ENCODE data around the gene SOAT2. TPM values are rescaled to one million over a fixed set of nuclear protein-coding genes. Genes with fewer than 3 reads are reported as not detected.

SOAT2 gene
- total RNA-seq, 4 donors from 2014 or later = 0.41 TPM; not detected in 3

DNA sequence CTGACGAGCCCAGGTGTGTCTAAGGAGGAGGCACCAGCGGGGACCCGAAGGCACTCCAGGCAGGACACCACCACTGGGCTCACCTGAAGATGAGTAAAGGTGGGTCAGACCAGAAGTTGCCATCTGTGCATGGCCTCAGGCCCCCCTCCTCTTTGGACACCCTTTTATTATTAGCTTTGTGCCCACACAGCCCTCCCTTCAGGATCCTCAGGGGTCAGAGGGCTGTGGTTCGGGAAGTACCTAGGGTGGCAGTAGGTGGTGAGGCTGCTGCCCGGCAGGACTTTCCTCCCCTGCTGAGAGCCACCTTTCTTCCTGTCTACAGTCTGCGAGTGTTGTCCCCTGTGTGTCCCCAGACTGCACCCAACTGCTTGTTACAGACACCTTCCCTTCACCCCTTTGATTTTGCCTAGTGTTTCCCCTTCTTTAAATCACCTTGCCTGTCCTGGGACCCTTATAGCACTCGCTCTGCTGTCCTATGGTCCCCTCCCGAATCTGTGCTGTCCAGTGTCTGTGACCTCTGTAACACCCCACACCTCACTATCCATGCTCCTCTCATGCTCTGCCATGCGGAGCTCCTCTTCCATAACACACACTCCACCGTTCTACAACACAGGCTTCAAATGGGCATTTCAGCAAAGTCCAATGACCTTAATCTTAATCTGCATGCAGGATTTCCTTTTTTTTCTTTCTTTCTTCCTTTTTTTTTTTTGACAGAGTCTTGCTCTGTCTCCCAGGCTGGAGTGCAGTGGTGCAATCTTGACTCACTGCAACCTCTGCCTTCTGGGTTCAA is 25.7 kb downstream of the SOAT2 start:
- in situ Hi-C loops (cut with MboI; ENCODE audit: low pct_ligation_motif_present in 1 of 4, low pct_unique_long_range_greater_than_20kb in 1 of 4, low sequenced_read_pairs in 3 of 4) = no loop called here
- no peak for TF ChIP-seq POLR2A (IDR thresholded peaks at IDR 0.05)
- TF ChIP-seq, protein P1, sequence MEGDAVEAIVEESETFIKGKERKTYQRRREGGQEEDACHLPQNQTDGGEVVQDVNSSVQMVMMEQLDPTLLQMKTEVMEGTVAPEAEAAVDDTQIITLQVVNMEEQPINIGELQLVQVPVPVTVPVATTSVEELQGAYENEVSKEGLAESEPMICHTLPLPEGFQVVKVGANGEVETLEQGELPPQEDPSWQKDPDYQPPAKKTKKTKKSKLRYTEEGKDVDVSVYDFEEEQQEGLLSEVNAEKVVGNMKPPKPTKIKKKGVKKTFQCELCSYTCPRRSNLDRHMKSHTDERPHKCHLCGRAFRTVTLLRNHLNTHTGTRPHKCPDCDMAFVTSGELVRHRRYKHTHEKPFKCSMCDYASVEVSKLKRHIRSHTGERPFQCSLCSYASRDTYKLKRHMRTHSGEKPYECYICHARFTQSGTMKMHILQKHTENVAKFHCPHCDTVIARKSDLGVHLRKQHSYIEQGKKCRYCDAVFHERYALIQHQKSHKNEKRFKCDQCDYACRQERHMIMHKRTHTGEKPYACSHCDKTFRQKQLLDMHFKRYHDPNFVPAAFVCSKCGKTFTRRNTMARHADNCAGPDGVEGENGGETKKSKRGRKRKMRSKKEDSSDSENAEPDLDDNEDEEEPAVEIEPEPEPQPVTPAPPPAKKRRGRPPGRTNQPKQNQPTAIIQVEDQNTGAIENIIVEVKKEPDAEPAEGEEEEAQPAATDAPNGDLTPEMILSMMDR (IDR thresholded peaks at IDR 0.05) = no peak
- no peak for TF ChIP-seq EP300 (IDR thresholded peaks at IDR 0.05; ENCODE audit: low read depth)
- no peak for TF ChIP-seq POLR2AphosphoS5 (IDR thresholded peaks at IDR 0.05)
- no peaks in the 10 kb centered on the region for H3K27me3 ChIP-seq
- H3K4me1 ChIP-seq = no peaks in the 10 kb centered on the region
- 76 to 81% methylated on average over 5 to 10 of the region's 10 CpGs for WGBS, 2 donors (ENCODE audit: low coverage in 1 of 2)
- H3K36me3 ChIP-seq = no peaks in the 10 kb centered on the region
- H3K4me3 ChIP-seq = no peak overlapping the region
- no peak for DNase-seq
- intact Hi-C loops (cut with DNase I; ENCODE audit: low total_unique reads) = no loop called here
- no peak overlapping the region for H3K27ac ChIP-seq
- no peaks in the 10 kb centered on the region for H3K9me3 ChIP-seq

DNA sequence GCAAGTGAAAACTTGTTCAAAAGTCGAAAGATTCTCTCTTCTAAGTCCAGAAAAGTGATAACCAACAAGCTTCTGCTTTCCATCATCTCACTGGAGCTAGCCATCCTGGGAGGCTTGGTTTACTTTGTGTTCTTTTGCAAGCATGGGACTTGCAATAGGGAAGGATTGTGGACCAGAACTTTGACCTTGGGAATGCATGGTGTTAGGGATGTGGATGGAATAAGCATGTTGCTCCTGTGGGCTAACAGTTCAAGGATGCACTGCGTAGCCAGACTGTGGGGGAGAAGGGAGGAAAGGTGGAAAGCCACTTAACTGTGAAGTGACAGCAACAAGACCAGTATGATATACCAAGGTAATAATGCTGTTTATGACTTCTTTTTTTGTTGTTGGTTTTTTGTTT is 28.6 kb downstream of the SOAT2 start:
- Histone ChIP-seq H3K9me3 (peaks cover 0 to 4% of the 10 kb centered on the region in 2 donors), H3K4me1 (no peaks in the 10 kb centered on the region), H3K27ac (no peak overlapping the region), H3K36me3 (no peaks in the 10 kb centered on the region), H3K27me3 (no peaks in the 10 kb centered on the region), H3K4me3 (no peak overlapping the region)
- intact Hi-C loops (cut with DNase I; ENCODE audit: low total_unique reads) (no loop called here), in situ Hi-C loops (cut with MboI; ENCODE audit: low pct_ligation_motif_present in 1 of 4, low pct_unique_long_range_greater_than_20kb in 1 of 4, low sequenced_read_pairs in 3 of 4) (no loop called here)
- TF ChIP-seq, protein P1 (IDR thresholded peaks at IDR 0.05) = no peak
- TF ChIP-seq EP300 (IDR thresholded peaks at IDR 0.05; ENCODE audit: low read depth) = no peak
- TF ChIP-seq POLR2A (IDR thresholded peaks at IDR 0.05) = no peak
- no peak for TF ChIP-seq POLR2AphosphoS5 (IDR thresholded peaks at IDR 0.05)
- 74 to 91% methylated on average over 2 of the region's 2 CpGs for WGBS, 2 donors (ENCODE audit: low coverage in 1 of 2)
- DNase-seq = no peak

DNA sequence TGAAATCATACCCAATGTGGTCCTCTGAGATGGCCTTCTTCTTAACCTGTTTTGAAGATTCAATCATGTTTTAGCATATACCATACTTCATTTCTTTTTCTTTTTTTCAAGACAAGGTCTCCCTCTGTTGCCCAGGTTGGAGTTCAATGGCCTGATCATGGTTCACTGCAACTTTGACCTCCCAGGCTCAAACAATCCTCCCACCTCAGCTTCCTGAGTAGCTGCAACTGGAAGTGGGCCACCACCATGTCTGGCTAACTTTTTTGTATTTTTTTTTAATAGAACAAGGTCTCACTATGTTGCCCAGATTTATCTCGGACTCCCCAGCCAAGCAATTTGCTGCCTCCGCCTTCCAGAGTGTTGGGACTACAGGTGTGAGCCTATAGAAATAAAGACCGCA is 30.4 kb downstream of the SOAT2 start:
- in situ Hi-C loops (cut with MboI; ENCODE audit: low pct_ligation_motif_present in 1 of 4, low pct_unique_long_range_greater_than_20kb in 1 of 4, low sequenced_read_pairs in 3 of 4) = no loop called here
- 68 to 75% methylated on average over 3 of the region's 3 CpGs for WGBS, 2 donors (ENCODE audit: low coverage in 1 of 2)
- no peak overlapping the region for H3K4me3 ChIP-seq
- no peak overlapping the region for H3K27ac ChIP-seq
- no peak for DNase-seq
- H3K9me3 ChIP-seq = peaks cover 0 to 4% of the 10 kb centered on the region in 2 donors
- intact Hi-C loops (cut with DNase I; ENCODE audit: low total_unique reads) = no loop called here
- no peaks in the 10 kb centered on the region for H3K27me3 ChIP-seq
- no peaks in the 10 kb centered on the region for H3K36me3 ChIP-seq
- H3K4me1 ChIP-seq = no peaks in the 10 kb centered on the region
- TF ChIP-seq, protein P1 (IDR thresholded peaks at IDR 0.05) = no peak
- TF ChIP-seq POLR2A (IDR thresholded peaks at IDR 0.05) (no peak), EP300 (IDR thresholded peaks at IDR 0.05; ENCODE audit: low read depth) (no peak), POLR2AphosphoS5 (IDR thresholded peaks at IDR 0.05) (no peak)

DNA sequence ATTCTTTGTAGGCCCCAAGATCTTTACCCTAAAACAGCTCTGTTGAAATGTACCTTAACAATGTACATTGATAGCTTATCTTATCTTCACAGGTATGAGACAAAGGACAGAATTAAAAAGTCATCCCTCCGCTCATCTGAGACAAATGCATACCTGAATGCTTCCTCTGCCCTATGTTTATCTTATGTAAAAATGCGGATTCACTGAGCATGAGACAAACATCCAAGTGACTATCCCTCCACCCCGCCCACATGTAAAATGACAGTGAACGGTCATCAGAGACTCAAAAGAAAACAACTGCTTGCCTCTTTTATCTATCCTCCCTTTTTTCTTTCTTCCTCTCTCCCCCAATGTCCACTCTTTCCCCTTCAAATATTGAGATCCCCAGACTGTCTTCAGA is 40.1 kb downstream of the SOAT2 start:
- Histone ChIP-seq H3K36me3 (no peaks in the 10 kb centered on the region), H3K4me1 (no peaks in the 10 kb centered on the region), H3K27ac (no peak overlapping the region), H3K9me3 (no peaks in the 10 kb centered on the region), H3K27me3 (no peaks in the 10 kb centered on the region), H3K4me3 (no peak overlapping the region)
- TF ChIP-seq, protein P1 (IDR thresholded peaks at IDR 0.05) = no peak
- TF ChIP-seq EP300 (IDR thresholded peaks at IDR 0.05; ENCODE audit: low read depth) (no peak), POLR2AphosphoS5 (IDR thresholded peaks at IDR 0.05) (no peak), POLR2A (IDR thresholded peaks at IDR 0.05) (no peak)
- 75 to 86% methylated on average over 4 of the region's 4 CpGs for WGBS, 2 donors (ENCODE audit: low coverage in 1 of 2)
- in situ Hi-C loops (cut with MboI; ENCODE audit: low pct_ligation_motif_present in 1 of 4, low pct_unique_long_range_greater_than_20kb in 1 of 4, low sequenced_read_pairs in 3 of 4) (no loop called here), intact Hi-C loops (cut with DNase I; ENCODE audit: low total_unique reads) (no loop called here)
- no peak for DNase-seq

Measured in transverse colon (tissue), 4 donors.